ENCODE data around the gene SHQ1.

DNA sequence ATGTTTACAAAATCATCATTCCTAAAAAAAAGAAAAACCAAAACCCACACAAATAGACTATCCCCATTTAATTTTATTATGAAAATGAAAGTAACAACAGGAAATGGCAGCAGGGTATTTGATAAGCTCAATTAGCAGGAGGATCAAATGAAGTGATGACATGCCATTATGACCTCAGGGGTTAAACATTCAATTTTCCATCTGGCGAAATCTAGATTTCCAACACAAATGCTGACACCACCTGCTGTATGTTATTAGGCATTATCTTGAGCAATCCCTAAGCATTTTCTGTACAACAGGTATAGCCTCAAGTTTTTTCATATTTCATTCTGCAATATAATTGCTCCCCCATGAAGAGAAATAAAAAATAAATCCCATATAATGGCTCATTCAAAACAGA, 57.1 kb downstream of the SHQ1 start:
- TF ChIP-seq, protein P1, sequence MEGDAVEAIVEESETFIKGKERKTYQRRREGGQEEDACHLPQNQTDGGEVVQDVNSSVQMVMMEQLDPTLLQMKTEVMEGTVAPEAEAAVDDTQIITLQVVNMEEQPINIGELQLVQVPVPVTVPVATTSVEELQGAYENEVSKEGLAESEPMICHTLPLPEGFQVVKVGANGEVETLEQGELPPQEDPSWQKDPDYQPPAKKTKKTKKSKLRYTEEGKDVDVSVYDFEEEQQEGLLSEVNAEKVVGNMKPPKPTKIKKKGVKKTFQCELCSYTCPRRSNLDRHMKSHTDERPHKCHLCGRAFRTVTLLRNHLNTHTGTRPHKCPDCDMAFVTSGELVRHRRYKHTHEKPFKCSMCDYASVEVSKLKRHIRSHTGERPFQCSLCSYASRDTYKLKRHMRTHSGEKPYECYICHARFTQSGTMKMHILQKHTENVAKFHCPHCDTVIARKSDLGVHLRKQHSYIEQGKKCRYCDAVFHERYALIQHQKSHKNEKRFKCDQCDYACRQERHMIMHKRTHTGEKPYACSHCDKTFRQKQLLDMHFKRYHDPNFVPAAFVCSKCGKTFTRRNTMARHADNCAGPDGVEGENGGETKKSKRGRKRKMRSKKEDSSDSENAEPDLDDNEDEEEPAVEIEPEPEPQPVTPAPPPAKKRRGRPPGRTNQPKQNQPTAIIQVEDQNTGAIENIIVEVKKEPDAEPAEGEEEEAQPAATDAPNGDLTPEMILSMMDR (IDR thresholded peaks at IDR 0.05; ENCODE audit: low read length): no peak
- TF ChIP-seq EZH2 (IDR thresholded peaks at IDR 0.05; ENCODE audit: borderline replicate concordance, low read length): no peak
